Right renal cortex interstitium (tissue), 3 donors: ENCODE measurements around the gene ZFYVE26. TPM values are rescaled to one million over a fixed set of nuclear protein-coding genes. Genes with fewer than 3 reads are reported as not detected.
"Not testable (repeated sequence)": the region's sequence is repeated elsewhere in the genome, so short reads cannot be mapped to it uniquely, and the experiment has no call there.

ENCODE experiments used
- DNase-seq, 3 donors: peaks; one replicate each; pipeline ENCODE4 v3.0.0-alpha.2; 2013; ENCODE audit warnings: low read depth in 3 of 3, low spot score in 2 of 3
- polyA plus RNA-seq, 3 donors: library from polyadenylated mRNA; unstranded; fragments of 120-200 nt; gene quantifications; one replicate each; pipeline ENCODE4 v1.2.1, GENCODE V29; 2013; ENCODE audit not compliant: insufficient read length in 3 of 3

The ZFYVE26 gene
- polyA plus RNA-seq, 3 donors, result 15.4 to 15.7 (median 15.5) TPM

- DNase-seq, result no peak
Observed at GRCh38 chr14:67717048-67717447, 99.3 kb downstream of the ZFYVE26 start.

- no peak for DNase-seq
Observed at GRCh38 chr14:67710209-67710608, 106.2 kb downstream of the ZFYVE26 start.

- DNase-seq, result not testable (repeated sequence)
Observed at GRCh38 chr14:67709796-67710195, 106.6 kb downstream of the ZFYVE26 start.

- DNase-seq, result not testable (repeated sequence)
Observed at GRCh38 chr14:67709346-67709745, 107.0 kb downstream of the ZFYVE26 start.

- DNase-seq, result no peak
Observed at GRCh38 chr14:67705211-67705610, 111.2 kb downstream of the ZFYVE26 start.

- DNase-seq, result peak; percentile 23 to 45 (median 40)
Observed at GRCh38 chr14:67704484-67705089, 111.8 kb downstream of the ZFYVE26 start.

GRCh38 chr14:67703997-67704396 is 112.4 kb downstream of the ZFYVE26 start:
- no peak for DNase-seq

- not testable (repeated sequence) for DNase-seq
Observed at GRCh38 chr14:67701492-67701891, 114.9 kb downstream of the ZFYVE26 start, which contains the start of gene RDH12. Gene RDH12 (plus strand): TSS chr14:67701886. CDS start chr14:67722643, 20,757 bp downstream.

- DNase-seq, result no peak
Observed at GRCh38 chr14:67698179-67698578, 118.2 kb downstream of the ZFYVE26 start.

GRCh38 chr14:67697006-67697405 is 119.4 kb downstream of the ZFYVE26 start:
- no peak for DNase-seq

Other genes with a start within 250 kb of the ZFYVE26 start
- 10 to 100 TPM; 44.7 to 48.9 (median 44.9) TPM for gene PIGH, start 216.3 kb downstream of the ZFYVE26 start, polyA plus RNA-seq
- 10 to 100 TPM in 2 of 3 donors, 1 to 10 TPM in 1; 9.5 to 13.8 (median 11.9) TPM for gene ARG2, start 196.7 kb downstream of the ZFYVE26 start, polyA plus RNA-seq
- gene VTI1B, start 142.0 kb downstream of the ZFYVE26 start, polyA plus RNA-seq, result 100 to 1,000 TPM; 126 to 131 (median 128) TPM
- 100 to 1,000 TPM; 123 to 131 (median 125) TPM for gene RDH11, start 120.8 kb downstream of the ZFYVE26 start, polyA plus RNA-seq
- under 1 TPM; 0.26 to 0.38 (median 0.31) TPM for gene RDH12, start 114.7 kb downstream of the ZFYVE26 start, polyA plus RNA-seq
- gene RAD51B, start 3.2 kb upstream of the ZFYVE26 start, polyA plus RNA-seq, result 10 to 100 TPM; 11.3 to 11.9 (median 11.6) TPM